ENCODE results near the gene DPP7. TPM values are rescaled to one million over a fixed set of nuclear protein-coding genes. Genes with fewer than 3 reads are reported as not detected.
A peak's percentile ranks its signal among the peaks of the same experiment; 100 is the strongest.

The DPP7 gene
- total and polyA plus RNA-seq, 2 experiments from 2014 or later, result 206 to 544 TPM

DNA sequence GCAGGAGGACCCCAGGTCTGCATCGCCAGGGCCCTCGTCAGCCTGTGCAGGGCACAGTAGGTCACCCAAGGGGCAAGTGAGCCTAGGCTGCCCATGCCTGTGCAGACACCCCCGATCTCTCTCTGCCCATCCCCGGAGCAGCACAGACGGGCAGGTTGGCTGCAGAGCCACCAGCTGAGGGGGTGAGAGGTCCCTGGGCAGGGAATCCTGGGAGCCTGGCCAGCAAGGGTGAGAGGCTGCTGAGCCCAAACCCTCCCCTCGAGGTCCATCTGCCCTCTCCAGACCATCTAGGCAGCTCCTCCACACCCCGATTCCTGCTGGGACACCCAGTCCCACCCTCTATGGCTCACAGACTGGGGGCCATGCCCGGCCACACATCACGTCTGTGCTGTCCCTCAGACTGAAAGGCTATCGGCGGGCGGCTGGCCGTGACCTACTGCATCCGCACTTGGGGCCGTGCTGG is 2.8 kb upstream of the DPP7 start:
- no peaks in the 10 kb centered on the region for H4K20me1 ChIP-seq (ENCODE audit: insufficient read depth, poor library complexity, severe bottlenecking)
- peak overlapping the region; percentile 99 for H3K4me2 ChIP-seq
- no peaks in the 10 kb centered on the region for H3K9me3 ChIP-seq (ENCODE audit: low read depth)
- 86% methylated on average over 15 of the region's 15 CpGs for WGBS (ENCODE audit: low lambda C conversion rate, missing lambda C conversion rate)
- no peaks in the 10 kb centered on the region for H3K9me2 ChIP-seq (replicated peaks; ENCODE audit: insufficient read depth)
- H3K4me1 ChIP-seq (ENCODE audit: insufficient read depth), result peaks cover 37% of the 10 kb centered on the region
- TF ChIP-seq, protein P1, sequence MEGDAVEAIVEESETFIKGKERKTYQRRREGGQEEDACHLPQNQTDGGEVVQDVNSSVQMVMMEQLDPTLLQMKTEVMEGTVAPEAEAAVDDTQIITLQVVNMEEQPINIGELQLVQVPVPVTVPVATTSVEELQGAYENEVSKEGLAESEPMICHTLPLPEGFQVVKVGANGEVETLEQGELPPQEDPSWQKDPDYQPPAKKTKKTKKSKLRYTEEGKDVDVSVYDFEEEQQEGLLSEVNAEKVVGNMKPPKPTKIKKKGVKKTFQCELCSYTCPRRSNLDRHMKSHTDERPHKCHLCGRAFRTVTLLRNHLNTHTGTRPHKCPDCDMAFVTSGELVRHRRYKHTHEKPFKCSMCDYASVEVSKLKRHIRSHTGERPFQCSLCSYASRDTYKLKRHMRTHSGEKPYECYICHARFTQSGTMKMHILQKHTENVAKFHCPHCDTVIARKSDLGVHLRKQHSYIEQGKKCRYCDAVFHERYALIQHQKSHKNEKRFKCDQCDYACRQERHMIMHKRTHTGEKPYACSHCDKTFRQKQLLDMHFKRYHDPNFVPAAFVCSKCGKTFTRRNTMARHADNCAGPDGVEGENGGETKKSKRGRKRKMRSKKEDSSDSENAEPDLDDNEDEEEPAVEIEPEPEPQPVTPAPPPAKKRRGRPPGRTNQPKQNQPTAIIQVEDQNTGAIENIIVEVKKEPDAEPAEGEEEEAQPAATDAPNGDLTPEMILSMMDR (IDR thresholded peaks at IDR 0.05; ENCODE audit: poor library complexity), result no peak
- TF ChIP-seq EZH2 (IDR thresholded peaks at IDR 0.05; ENCODE audit: borderline replicate concordance), result no peak
- no peak for TF ChIP-seq EZH2phosphoT487 (IDR thresholded peaks at IDR 0.05; ENCODE audit: low read depth, severe bottlenecking, unreplicated experiment)
- no peak for DNase-seq (ENCODE audit: low spot score)
- H3K27ac ChIP-seq, result peak overlapping the region; percentile 84
- H3K27me3 ChIP-seq, result no peaks in the 10 kb centered on the region
- H3K36me3 ChIP-seq (replicated peaks; ENCODE audit: insufficient read depth, low read depth), result no peaks in the 10 kb centered on the region
- H3K4me3 ChIP-seq, result no peak overlapping the region
- H2AFZ ChIP-seq, result no peak overlapping the region
- H3K79me2 ChIP-seq, result peaks cover 3% of the 10 kb centered on the region

GRCh38 chr9:137116728-137117127 is 2.2 kb upstream of the DPP7 start:
- Histone ChIP-seq H3K9me2 (replicated peaks; ENCODE audit: insufficient read depth) (no peaks in the 10 kb centered on the region), H3K36me3 (replicated peaks; ENCODE audit: insufficient read depth, low read depth) (no peaks in the 10 kb centered on the region), H3K4me3 (no peak overlapping the region), H2AFZ (no peak overlapping the region), H4K20me1 (ENCODE audit: insufficient read depth, poor library complexity, severe bottlenecking) (no peaks in the 10 kb centered on the region), H3K27ac (peak overlapping the region; percentile 84), H3K4me2 (peak overlapping the region; percentile 99), H3K27me3 (no peaks in the 10 kb centered on the region), H3K4me1 (ENCODE audit: insufficient read depth) (peaks cover 37% of the 10 kb centered on the region), H3K79me2 (peaks cover 3% of the 10 kb centered on the region), H3K9me3 (ENCODE audit: low read depth) (no peaks in the 10 kb centered on the region)
- DNase-seq (ENCODE audit: low spot score), result peak; percentile 69
- WGBS (ENCODE audit: low lambda C conversion rate, missing lambda C conversion rate), result 17% methylated on average over 17 of the region's 17 CpGs
- TF ChIP-seq, protein P1 (IDR thresholded peaks at IDR 0.05; ENCODE audit: poor library complexity), result no peak
- TF ChIP-seq EZH2phosphoT487 (IDR thresholded peaks at IDR 0.05; ENCODE audit: low read depth, severe bottlenecking, unreplicated experiment) (no peak), EZH2 (IDR thresholded peaks at IDR 0.05; ENCODE audit: borderline replicate concordance) (no peak)

DNA sequence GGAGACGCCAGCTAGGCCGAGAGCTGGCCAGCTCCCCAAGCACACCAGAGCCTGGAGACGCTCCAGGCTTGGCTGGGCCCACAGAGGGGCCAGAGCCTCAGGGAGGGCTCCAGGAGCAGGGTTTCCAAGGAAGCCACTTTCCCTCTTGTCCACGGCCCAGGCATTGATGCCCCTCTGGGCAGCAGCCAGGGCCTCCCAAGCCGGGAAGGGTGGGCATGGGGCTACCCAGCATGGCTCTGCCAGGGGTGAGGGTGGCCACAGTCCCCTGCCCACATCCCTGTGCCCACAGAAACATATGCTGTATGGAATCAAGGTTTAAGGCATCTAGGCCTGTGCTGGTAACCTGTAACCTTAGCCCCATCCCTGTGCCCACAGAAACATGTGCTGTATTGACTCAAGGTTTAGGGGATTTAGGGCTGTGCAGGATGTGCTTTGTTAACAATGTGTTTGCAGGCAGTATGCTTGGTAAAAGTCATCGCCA is 1.5 kb upstream of the DPP7 start:
- TF ChIP-seq, protein P1 (IDR thresholded peaks at IDR 0.05; ENCODE audit: poor library complexity), result no peak
- TF ChIP-seq EZH2phosphoT487 (IDR thresholded peaks at IDR 0.05; ENCODE audit: low read depth, severe bottlenecking, unreplicated experiment) (no peak), EZH2 (IDR thresholded peaks at IDR 0.05; ENCODE audit: borderline replicate concordance) (no peak)
- Histone ChIP-seq H3K36me3 (replicated peaks; ENCODE audit: insufficient read depth, low read depth) (no peaks in the 10 kb centered on the region), H3K27ac (peak overlapping the region; percentile 84), H3K4me2 (peak overlapping the region; percentile 99), H3K4me3 (no peak overlapping the region), H3K9me3 (ENCODE audit: low read depth) (no peaks in the 10 kb centered on the region), H3K79me2 (peaks cover 3% of the 10 kb centered on the region), H3K9me2 (replicated peaks; ENCODE audit: insufficient read depth) (no peaks in the 10 kb centered on the region), H3K4me1 (ENCODE audit: insufficient read depth) (peaks cover 37% of the 10 kb centered on the region), H3K27me3 (no peaks in the 10 kb centered on the region), H4K20me1 (ENCODE audit: insufficient read depth, poor library complexity, severe bottlenecking) (no peaks in the 10 kb centered on the region), H2AFZ (no peak overlapping the region)
- no peak for DNase-seq (ENCODE audit: low spot score)
- WGBS (ENCODE audit: low lambda C conversion rate, missing lambda C conversion rate), result 47% methylated on average over 6 of the region's 6 CpGs

Measured in hepatocyte (in vitro differentiated cells).